ENCODE results near the gene FOXI2.

DNA sequence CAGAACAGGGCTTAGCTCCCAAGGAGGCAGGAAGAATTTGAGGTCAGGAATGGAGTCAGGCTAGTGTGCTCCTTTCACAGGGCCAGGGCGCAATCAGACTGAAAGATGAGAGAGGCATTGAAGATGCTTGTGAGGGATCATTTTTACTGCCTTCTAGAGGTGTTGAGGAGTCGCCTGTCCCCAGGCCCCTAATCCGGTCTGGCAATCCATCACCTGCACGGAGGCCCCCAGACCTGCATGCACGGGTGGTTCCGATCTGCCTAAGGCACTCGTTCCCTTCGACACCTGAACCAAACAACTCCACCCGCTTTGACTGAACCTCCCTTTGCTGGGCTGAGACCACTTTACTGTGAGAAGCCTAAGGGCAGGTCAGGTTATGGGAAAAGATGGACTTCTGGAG, 8.0 kb downstream of the FOXI2 start:
- TF ChIP-seq, protein P1, sequence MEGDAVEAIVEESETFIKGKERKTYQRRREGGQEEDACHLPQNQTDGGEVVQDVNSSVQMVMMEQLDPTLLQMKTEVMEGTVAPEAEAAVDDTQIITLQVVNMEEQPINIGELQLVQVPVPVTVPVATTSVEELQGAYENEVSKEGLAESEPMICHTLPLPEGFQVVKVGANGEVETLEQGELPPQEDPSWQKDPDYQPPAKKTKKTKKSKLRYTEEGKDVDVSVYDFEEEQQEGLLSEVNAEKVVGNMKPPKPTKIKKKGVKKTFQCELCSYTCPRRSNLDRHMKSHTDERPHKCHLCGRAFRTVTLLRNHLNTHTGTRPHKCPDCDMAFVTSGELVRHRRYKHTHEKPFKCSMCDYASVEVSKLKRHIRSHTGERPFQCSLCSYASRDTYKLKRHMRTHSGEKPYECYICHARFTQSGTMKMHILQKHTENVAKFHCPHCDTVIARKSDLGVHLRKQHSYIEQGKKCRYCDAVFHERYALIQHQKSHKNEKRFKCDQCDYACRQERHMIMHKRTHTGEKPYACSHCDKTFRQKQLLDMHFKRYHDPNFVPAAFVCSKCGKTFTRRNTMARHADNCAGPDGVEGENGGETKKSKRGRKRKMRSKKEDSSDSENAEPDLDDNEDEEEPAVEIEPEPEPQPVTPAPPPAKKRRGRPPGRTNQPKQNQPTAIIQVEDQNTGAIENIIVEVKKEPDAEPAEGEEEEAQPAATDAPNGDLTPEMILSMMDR (IDR thresholded peaks at IDR 0.05), result no peak
- no peak for TF ChIP-seq POLR2A (IDR thresholded peaks at IDR 0.05)
